NCI-H2029 treated with DMSO at 0.1 percent for 48 hours (cell line): ENCODE results near the gene SLC43A1.

ENCODE experiments used
- DNase-seq: peaks from one replicate; lab custom pipeline; 2025; lab: John Stamatoyannopoulos, UW

Gene SLC43A1

GRCh38 chr11:57497303-57498247, 17.9 kb downstream of the SLC43A1 start:
- DNase-seq, result no peak

GRCh38 chr11:57496109-57496820, 19.2 kb downstream of the SLC43A1 start:
- DNase-seq, result no peak

GRCh38 chr11:57493507-57494503, 21.7 kb downstream of the SLC43A1 start:
- peak; percentile 33 for DNase-seq

GRCh38 chr11:57491371-57492061, 24.0 kb downstream of the SLC43A1 start:
- DNase-seq, result no peak

- no peak for DNase-seq
Measured at GRCh38 chr11:57490456-57491248, 24.9 kb downstream of the SLC43A1 start.

GRCh38 chr11:57487920-57488659, 27.4 kb downstream of the SLC43A1 start:
- DNase-seq, result no peak

- DNase-seq, result no peak
Measured at GRCh38 chr11:57487021-57487778, 28.3 kb downstream of the SLC43A1 start.

GRCh38 chr11:57485217-57485990, 30.1 kb downstream of the SLC43A1 start:
- no peak for DNase-seq

GRCh38 chr11:57484141-57484710, 31.3 kb downstream of the SLC43A1 start:
- DNase-seq, result no peak

- DNase-seq, result no peak
Measured at GRCh38 chr11:57483562-57483918, 32.0 kb downstream of the SLC43A1 start.

GRCh38 chr11:57482782-57483561, 32.5 kb downstream of the SLC43A1 start:
- no peak for DNase-seq

- no peak for DNase-seq
Measured at GRCh38 chr11:57481915-57482781, 33.4 kb downstream of the SLC43A1 start.

GRCh38 chr11:57481315-57481714, 34.2 kb downstream of the SLC43A1 start:
- no peak for DNase-seq

- peak; percentile 23 for DNase-seq
Measured at GRCh38 chr11:57480409-57481137, 34.9 kb downstream of the SLC43A1 start.

GRCh38 chr11:57479911-57480310, 35.6 kb downstream of the SLC43A1 start:
- no peak for DNase-seq
